ENCODE results near the gene PAK1.

DNA sequence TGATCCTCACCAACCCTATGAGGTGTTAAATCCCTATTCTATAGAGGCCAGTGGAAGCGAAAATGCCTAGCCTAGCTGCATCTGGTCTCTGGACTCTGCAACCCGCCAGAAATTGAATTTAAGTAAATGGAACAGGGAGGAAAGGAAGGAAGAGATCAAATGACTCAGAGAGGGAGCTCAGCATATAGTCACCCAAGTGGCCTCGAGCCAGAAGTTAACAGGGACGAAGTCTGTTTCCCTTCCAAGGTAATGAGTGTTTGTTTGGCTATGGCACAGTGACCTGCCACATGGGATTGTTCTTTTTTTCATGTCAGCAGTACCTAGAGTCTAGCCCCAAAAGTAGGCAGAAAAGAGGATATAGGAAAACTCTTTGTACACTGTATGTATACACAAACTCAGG lies 66.3 kb downstream of the PAK1 start:
- no peak for TF ChIP-seq POLR2A (IDR thresholded peaks at IDR 0.05)
- no peak for TF ChIP-seq CTCF (IDR thresholded peaks at IDR 0.05)
